Uterus (tissue), 2 donors: Measurements from ENCODE around the gene KCNJ4.

Experiments used
- CTCF ChIP-seq, 4 experiments: fragments of 200-600 bp in 2 of 4; fragments of 450-650 bp in 2 of 4; sonication (generic) in 2 of 4; IDR thresholded peaks; one replicate each; pipeline ENCODE4 v1.5.1; 2016 to 2019; ENCODE audit warnings: antibody characterized with exemption in 4 of 4, mild to moderate bottlenecking in 2 of 4, moderate library complexity in 1 of 4
- POLR2A ChIP-seq, 2 donors: fragments of 450-650 bp; IDR thresholded peaks; one replicate each; pipeline ENCODE4 v1.6.1; 2016; ENCODE audit warnings: antibody characterized with exemption in 2 of 2, mild to moderate bottlenecking in 1 of 2, moderate library complexity in 1 of 2

GRCh38 chr22:38435965-38436364 lies 19.0 kb downstream of the KCNJ4 start:
- TF ChIP-seq CTCF (IDR thresholded peaks at IDR 0.05) = no peak
- no peak for TF ChIP-seq POLR2A (IDR thresholded peaks at IDR 0.05)
